Measurements from ENCODE around the gene ATAD3C. TPM values are rescaled to one million over a fixed set of nuclear protein-coding genes. Genes with fewer than 3 reads are reported as not detected.
A peak's percentile ranks its signal among the peaks of the same experiment; 100 is the strongest.

Gene ATAD3C
- total and polyA plus RNA-seq, 2 of the 8 experiments (the other 6 are each of a cell fraction or from before 2014, with no cell fraction given): 2.0 to 2.7 TPM

GRCh38 chr1:1436630-1437032 is 12.9 kb upstream of the ATAD3C start:
- H2AK5ac ChIP-seq (ENCODE audit: low read depth, low read length): 0 out of 2 replicates have a peak overlapping the region, but pooled peaks have one; percentile 88
- ChIA-PET POLR2A (ENCODE audit: partially characterized antibody) (interaction anchor here (0.5 to 22.9 kb wide), 7 partner anchors 8 to 342 kb away, joined by 3 to 515 read pairs (median 6); partner anchors contain the start of genes ANKRD65, CCNL2 and MRPL20), CTCF (ENCODE audit: partially characterized antibody) (interaction anchor here (0.6 to 3.0 kb wide), 7 partner anchors 9 to 68 kb away, joined by 3 to 20 read pairs (median 5); no protein-coding TSS in a partner anchor)
- no peak overlapping the region for H2BK15ac ChIP-seq (ENCODE audit: low read length)
- FAIRE-seq: no peak
- H3K18ac ChIP-seq (ENCODE audit: extremely low read depth, low read length): no peak overlapping the region
- no peak overlapping the region for H4K91ac ChIP-seq (replicated peaks; ENCODE audit: insufficient read length, low read length)
- peaks cover 0 to 7% (median 0%) of the 10 kb centered on the region in 4 experiments; a peak in 1 of 8 replicates for H3K36me3 ChIP-seq (ENCODE audit: control insufficient read depth in 2 of 4, insufficient read depth in 4 of 4, low read length in 3 of 4)
- 92% methylated on average over 6 of the region's 7 CpGs; no CpG with 5 or more reads in 1 of the 2 experiments for WGBS, 2 experiments (ENCODE audit: extremely low coverage in 1 of 2, insufficient coverage in 1 of 2, insufficient read length in 1 of 2, insufficient replicate concordance in 2 of 2, low coverage in 1 of 2, low lambda C conversion rate in 2 of 2, missing lambda C conversion rate in 1 of 2)
- 0 out of 2 replicates have a peak overlapping the region, but pooled peaks have one; percentile 50 for H2BK12ac ChIP-seq (ENCODE audit: low read depth, low read length)
- H3K79me1 ChIP-seq (ENCODE audit: low read depth, low read length): no peaks in the 10 kb centered on the region
- peak overlapping the region; percentile 2; the same call in 1 of the 2 replicates for H4K8ac ChIP-seq (ENCODE audit: extremely low read depth, insufficient read depth, low read length)
- H2BK5ac ChIP-seq (ENCODE audit: low read depth, low read length): no peak overlapping the region
- H2BK120ac ChIP-seq (replicated peaks; ENCODE audit: low read depth, low read length): no peak overlapping the region
- H3K56ac ChIP-seq (replicated peaks; ENCODE audit: insufficient read length, low read depth, low read length): no peak overlapping the region
- peaks cover 0 to 8% of the 10 kb centered on the region in 2 experiments; a peak in 1 of 4 replicates for H3K79me2 ChIP-seq (ENCODE audit: control insufficient read depth in 1 of 2, insufficient read depth in 2 of 2, low read length in 2 of 2)
- H3K27ac ChIP-seq (ENCODE audit: low read depth, low read length): no peak overlapping the region
- no peak overlapping the region for H3K9ac ChIP-seq (replicated peaks in 1 of 4; ENCODE audit: extremely low read depth in 1 of 4, low read depth in 3 of 4, low read length in 3 of 4)
- no peak overlapping the region for H3K14ac ChIP-seq (ENCODE audit: insufficient read length)
- H3K23ac ChIP-seq (ENCODE audit: insufficient read length): no peak overlapping the region
- H2BK20ac ChIP-seq (ENCODE audit: low read length): no peak overlapping the region
- no peak overlapping the region for H3K4ac ChIP-seq (replicated peaks; ENCODE audit: insufficient read length, low read depth, low read length)
- H3K23me2 ChIP-seq (ENCODE audit: low read depth, low read length): peaks cover 18% of the 10 kb centered on the region; the same call in 1 of the 2 replicates
- H3K27me3 ChIP-seq (replicated peaks in 1 of 4; ENCODE audit: control insufficient read depth in 3 of 4, extremely low read depth in 1 of 4, insufficient read depth in 3 of 4, low read length in 3 of 4): peaks cover 0 to 3% (median 0%) of the 10 kb centered on the region in 4 experiments; a peak in 2 of 7 replicates
- H3K9me3 ChIP-seq (ENCODE audit: insufficient read depth in 2 of 2, low read depth in 1 of 2, low read length in 1 of 2): no peaks in the 10 kb centered on the region
- no peak overlapping the region for H4K5ac ChIP-seq (ENCODE audit: insufficient read length, low read depth, low read length)
- H3K4me1 ChIP-seq (replicated peaks in 1 of 4; ENCODE audit: control insufficient read depth in 3 of 4, insufficient read depth in 4 of 4, low read length in 3 of 4): peaks cover 0 to 44% (median 36%) of the 10 kb centered on the region in 4 experiments; a peak in 6 of 7 replicates
- H4K20me1 ChIP-seq (replicated peaks in 1 of 2; ENCODE audit: control insufficient read depth in 1 of 2, insufficient read depth in 2 of 2, low read length in 2 of 2): peaks cover 4 to 7% of the 10 kb centered on the region in 2 experiments
- H2AFZ ChIP-seq (ENCODE audit: low read length): no peak overlapping the region
- peak overlapping the region; percentile 54 to 94 for H3K4me2 ChIP-seq (ENCODE audit: insufficient read depth in 1 of 2, low read depth in 2 of 2, low read length in 2 of 2)
- no peak for DNase-seq (ENCODE audit: low read depth in 1 of 2, low spot score in 2 of 2)
- H3K4me3 ChIP-seq (ENCODE audit: extremely low read depth in 1 of 4, insufficient read depth in 2 of 4, low read depth in 3 of 4, low read length in 4 of 4): peak overlapping the region in 3 of 4 experiments; percentile 46 to 72 (median 72); a peak in 4 of 8 replicates
- TF ChIP-seq JUN (IDR thresholded peaks at IDR 0.05; ENCODE audit: low read depth, low read length) (no peak), PHF8 (conservative IDR thresholded peaks at IDR 0.05; ENCODE audit: low read depth, low read length) (no peak), SP4 (IDR thresholded peaks at IDR 0.05; ENCODE audit: low read length) (no peak), RNF2 (IDR thresholded peaks at IDR 0.05; ENCODE audit: borderline replicate concordance, low read depth, low read length, missing control alignments, poor library complexity, severe bottlenecking) (no peak), EP300 (IDR thresholded peaks at IDR 0.05; ENCODE audit: borderline replicate concordance in 1 of 2, low read depth in 2 of 2, low read length in 2 of 2) (no peak), POU5F1 (IDR thresholded peaks at IDR 0.05; ENCODE audit: low read depth, low read length) (no peak), TCF12 (IDR thresholded peaks at IDR 0.05; ENCODE audit: low read depth, low read length) (no peak), CBX8 (IDR thresholded peaks at IDR 0.05; ENCODE audit: borderline replicate concordance, low read depth, low read length) (no peak), RAD21 (IDR thresholded peaks at IDR 0.05 in 1 of 2, conservative IDR thresholded peaks at IDR 0.05 in 1 of 2; ENCODE audit: low read depth in 2 of 2, low read length in 2 of 2) (no peak), BRCA1 (IDR thresholded peaks at IDR 0.05; ENCODE audit: low read depth, low read length) (no peak), FOSL1 (IDR thresholded peaks at IDR 0.05; ENCODE audit: insufficient read depth, low read depth, low read length) (no peak)
- TF ChIP-seq, protein P1, sequence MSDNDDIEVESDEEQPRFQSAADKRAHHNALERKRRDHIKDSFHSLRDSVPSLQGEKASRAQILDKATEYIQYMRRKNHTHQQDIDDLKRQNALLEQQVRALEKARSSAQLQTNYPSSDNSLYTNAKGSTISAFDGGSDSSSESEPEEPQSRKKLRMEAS (IDR thresholded peaks at IDR 0.05): no peak

All from H1 (cell line).